ENCODE data around the gene CDH10.

Gene CDH10

GRCh38 chr5:24487368-24488229 is 157.2 kb downstream of the CDH10 start:
- Histone ChIP-seq H3K4me1 (ENCODE audit: low read length) (no peaks in the 10 kb centered on the region), H3K9ac (ENCODE audit: low read length) (no peak overlapping the region), H3K79me2 (ENCODE audit: low read length) (no peaks in the 10 kb centered on the region), H2AFZ (ENCODE audit: low read depth, low read length) (no peak overlapping the region), H3K27ac (ENCODE audit: low read length) (no peak overlapping the region), H3K36me3 (replicated peaks; ENCODE audit: low read depth, low read length) (no peaks in the 10 kb centered on the region), H3K4me2 (ENCODE audit: low read length) (no peak overlapping the region), H4K20me1 (ENCODE audit: insufficient read depth, low read length) (no peaks in the 10 kb centered on the region), H3K27me3 (ENCODE audit: low read depth, low read length) (no peaks in the 10 kb centered on the region), H3K4me3 (ENCODE audit: low read length) (no peak overlapping the region), H3K9me3 (ENCODE audit: insufficient read depth, low read length) (no peaks in the 10 kb centered on the region)
- TF ChIP-seq CTCF (IDR thresholded peaks at IDR 0.05; ENCODE audit: low read depth, low read length) (no peak), EZH2phosphoT487 (IDR thresholded peaks at IDR 0.05; ENCODE audit: low read depth) (no peak)

GRCh38 chr5:24480952-24481351 is 163.8 kb downstream of the CDH10 start:
- Histone ChIP-seq H3K9ac (ENCODE audit: low read length) (no peak overlapping the region), H3K4me3 (ENCODE audit: low read length) (no peak overlapping the region), H3K27ac (ENCODE audit: low read length) (no peak overlapping the region), H3K36me3 (replicated peaks; ENCODE audit: low read depth, low read length) (no peaks in the 10 kb centered on the region), H3K9me3 (ENCODE audit: insufficient read depth, low read length) (no peaks in the 10 kb centered on the region), H4K20me1 (ENCODE audit: insufficient read depth, low read length) (no peaks in the 10 kb centered on the region), H3K27me3 (ENCODE audit: low read depth, low read length) (no peaks in the 10 kb centered on the region), H3K79me2 (ENCODE audit: low read length) (no peaks in the 10 kb centered on the region), H2AFZ (ENCODE audit: low read depth, low read length) (no peak overlapping the region), H3K4me1 (ENCODE audit: low read length) (no peaks in the 10 kb centered on the region), H3K4me2 (ENCODE audit: low read length) (no peak overlapping the region)
- no peak for TF ChIP-seq CTCF (IDR thresholded peaks at IDR 0.05; ENCODE audit: low read depth, low read length)

- H3K27me3 ChIP-seq (ENCODE audit: low read depth, low read length): no peaks in the 10 kb centered on the region
- no peaks in the 10 kb centered on the region for H4K20me1 ChIP-seq (ENCODE audit: insufficient read depth, low read length)
- TF ChIP-seq EZH2phosphoT487 (IDR thresholded peaks at IDR 0.05; ENCODE audit: low read depth) (no peak), CTCF (IDR thresholded peaks at IDR 0.05; ENCODE audit: low read depth, low read length) (no peak)
- H3K9me3 ChIP-seq (ENCODE audit: insufficient read depth, low read length): no peaks in the 10 kb centered on the region
- no peaks in the 10 kb centered on the region for H3K4me1 ChIP-seq (ENCODE audit: low read length)
- no peak overlapping the region for H2AFZ ChIP-seq (ENCODE audit: low read depth, low read length)
- no peak overlapping the region for H3K4me3 ChIP-seq (ENCODE audit: low read length)
- H3K36me3 ChIP-seq (replicated peaks; ENCODE audit: low read depth, low read length): no peaks in the 10 kb centered on the region
- H3K9ac ChIP-seq (ENCODE audit: low read length): no peak overlapping the region
- no peak overlapping the region for H3K4me2 ChIP-seq (ENCODE audit: low read length)
- H3K79me2 ChIP-seq (ENCODE audit: low read length): no peaks in the 10 kb centered on the region
- H3K27ac ChIP-seq (ENCODE audit: low read length): no peak overlapping the region
Observed at GRCh38 chr5:24477958-24478357, 166.8 kb downstream of the CDH10 start.

GRCh38 chr5:24475101-24475500 is 169.7 kb downstream of the CDH10 start:
- Histone ChIP-seq H2AFZ (ENCODE audit: low read depth, low read length) (no peak overlapping the region), H3K9me3 (ENCODE audit: insufficient read depth, low read length) (no peaks in the 10 kb centered on the region), H3K27ac (ENCODE audit: low read length) (no peak overlapping the region), H3K4me2 (ENCODE audit: low read length) (no peak overlapping the region), H3K27me3 (ENCODE audit: low read depth, low read length) (no peaks in the 10 kb centered on the region), H3K4me3 (ENCODE audit: low read length) (no peak overlapping the region), H4K20me1 (ENCODE audit: insufficient read depth, low read length) (no peaks in the 10 kb centered on the region), H3K36me3 (replicated peaks; ENCODE audit: low read depth, low read length) (no peaks in the 10 kb centered on the region), H3K9ac (ENCODE audit: low read length) (no peak overlapping the region), H3K79me2 (ENCODE audit: low read length) (no peaks in the 10 kb centered on the region), H3K4me1 (ENCODE audit: low read length) (no peaks in the 10 kb centered on the region)
- TF ChIP-seq CTCF (IDR thresholded peaks at IDR 0.05; ENCODE audit: low read depth, low read length): no peak
- TF ChIP-seq EZH2phosphoT487 (IDR thresholded peaks at IDR 0.05; ENCODE audit: low read depth): no peak

Measured in OCI-LY3 (cell line).